Spleen (tissue), 7 donors: Measurements from ENCODE around the gene SKIDA1.

Experiments
- CTCF ChIP-seq, 11 experiments: fragments of 200-600 bp in 7 of 11; fragments of 450-650 bp in 4 of 11; sonication (generic) in 4 of 11; IDR thresholded peaks in 8 of 11; conservative IDR thresholded peaks in 3 of 11; 1 replicate in 7 of 11; 2 replicates in 4 of 11; pipeline versions ENCODE4 v1.4.0 to v1.8.0; 2016 to 2021; ENCODE audit warnings: antibody characterized with exemption in 11 of 11, inconsistent platforms in 4 of 11, mild to moderate bottlenecking in 1 of 11
- POLR2A ChIP-seq, 3 donors: fragments of 450-650 bp; IDR thresholded peaks; one replicate each; pipeline ENCODE4 v1.5.1; 2017; ENCODE audit warnings: antibody characterized with exemption in 3 of 3, mild to moderate bottlenecking in 1 of 3
- donor health status: DM: no; HTN: no; CAD: no; lungs with moderate emphysema.
- donor health status: DM: no; HTN: no; CAD: no.
- donor health status: DM: no; HTN: no; CAD: no.

- TF ChIP-seq CTCF (IDR thresholded peaks at IDR 0.05 in 8 of 11, conservative IDR thresholded peaks at IDR 0.05 in 3 of 11) (no peak), POLR2A (IDR thresholded peaks at IDR 0.05) (no peak)
Measured at GRCh38 chr10:21514129-21514817, 11.2 kb downstream of the SKIDA1 start.
